DMS153 (cell line): Measurements from ENCODE around the gene DPYSL3.

Experiments used
- DNase-seq: peaks from one replicate; lab custom pipeline; 2025; lab: John Stamatoyannopoulos, UW

The DPYSL3 gene

DNA sequence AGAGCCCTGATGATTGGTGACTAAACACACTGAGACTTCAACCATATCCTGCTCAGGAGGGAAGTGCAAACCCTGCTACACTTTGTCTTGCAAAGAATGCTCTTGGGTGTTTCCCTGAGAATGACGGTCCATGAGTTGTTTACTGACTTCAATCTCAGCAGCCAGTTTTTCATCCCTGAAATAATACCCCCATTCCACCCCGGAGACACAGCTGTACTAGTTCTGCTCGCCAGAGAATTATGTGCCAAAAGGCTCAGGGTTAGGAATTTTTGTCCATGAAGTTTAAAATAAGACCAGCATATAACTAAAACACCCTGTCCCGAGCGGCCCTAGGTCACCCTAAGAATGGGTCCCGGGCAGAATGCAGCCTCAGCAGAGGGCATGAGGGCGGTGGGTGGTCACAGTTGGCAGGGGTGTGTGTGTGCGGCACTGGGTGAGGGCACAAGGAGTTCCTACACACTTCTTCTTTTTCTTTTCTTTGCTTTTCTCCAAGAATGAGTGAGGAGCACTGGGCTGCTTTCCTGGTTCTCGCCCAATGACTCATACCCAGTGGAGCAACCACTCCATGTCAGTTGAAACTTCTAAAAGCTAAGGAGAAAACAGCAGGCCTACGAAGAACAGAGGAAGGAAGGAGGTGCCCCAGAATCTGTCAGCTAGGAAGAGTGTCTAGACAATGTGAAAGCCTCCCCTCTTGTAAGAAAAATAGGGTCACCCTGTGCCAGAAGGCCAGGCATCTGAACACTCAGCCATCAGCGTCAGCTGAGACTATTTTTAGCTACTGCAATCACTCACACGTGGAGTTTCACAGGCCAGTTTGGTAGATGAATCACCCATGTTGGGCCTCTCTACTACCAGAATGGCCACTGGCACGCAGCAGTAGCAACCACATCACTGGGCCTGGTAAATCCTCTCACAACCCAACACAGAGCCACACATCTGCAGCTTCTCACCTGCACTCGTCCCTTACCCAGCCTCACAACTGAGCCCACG is 105.9 kb downstream of the DPYSL3 start:
- no peak for DNase-seq

DNA sequence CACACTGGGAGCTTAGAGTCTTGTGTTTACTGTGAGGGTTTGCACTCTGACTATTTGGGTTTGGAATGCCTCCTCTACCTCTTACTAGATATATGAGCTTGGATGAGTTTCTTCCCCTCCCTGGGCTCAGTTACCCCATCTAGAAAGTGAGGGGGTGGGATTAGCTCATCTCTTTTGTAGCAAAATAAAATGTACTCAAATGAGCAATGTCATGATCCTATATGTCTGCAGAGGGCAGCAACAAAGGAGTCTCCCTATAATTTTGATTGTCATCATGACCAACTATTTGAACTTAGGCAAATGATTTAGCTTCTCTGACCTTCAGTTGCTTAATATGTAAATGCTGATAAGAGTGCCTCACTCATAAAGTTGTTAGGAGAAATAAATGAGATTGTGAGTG is 109.0 kb downstream of the DPYSL3 start:
- no peak for DNase-seq

- DNase-seq, result no peak
Observed at GRCh38 chr5:147400126-147400809, 109.6 kb downstream of the DPYSL3 start.

DNA sequence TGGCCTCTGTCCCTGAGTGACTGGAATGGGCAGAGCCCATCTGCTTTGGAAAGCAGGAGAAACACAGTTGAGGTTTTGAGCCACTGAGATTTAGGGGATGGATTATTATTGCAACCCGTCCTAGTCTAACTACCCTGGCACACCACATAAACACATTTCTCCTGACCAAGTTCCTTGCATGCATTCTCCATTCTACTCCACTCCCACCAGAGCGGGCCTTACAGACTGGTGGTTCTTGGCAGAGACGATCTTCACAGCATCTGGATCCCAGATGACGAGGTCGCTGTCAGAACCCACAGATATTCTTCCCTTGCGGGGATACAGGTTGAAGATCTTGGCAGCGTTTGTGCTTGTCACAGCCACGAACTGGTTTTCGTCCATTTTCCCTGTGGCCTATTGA is 111.0 kb downstream of the DPYSL3 start:
- DNase-seq, result no peak

DNA sequence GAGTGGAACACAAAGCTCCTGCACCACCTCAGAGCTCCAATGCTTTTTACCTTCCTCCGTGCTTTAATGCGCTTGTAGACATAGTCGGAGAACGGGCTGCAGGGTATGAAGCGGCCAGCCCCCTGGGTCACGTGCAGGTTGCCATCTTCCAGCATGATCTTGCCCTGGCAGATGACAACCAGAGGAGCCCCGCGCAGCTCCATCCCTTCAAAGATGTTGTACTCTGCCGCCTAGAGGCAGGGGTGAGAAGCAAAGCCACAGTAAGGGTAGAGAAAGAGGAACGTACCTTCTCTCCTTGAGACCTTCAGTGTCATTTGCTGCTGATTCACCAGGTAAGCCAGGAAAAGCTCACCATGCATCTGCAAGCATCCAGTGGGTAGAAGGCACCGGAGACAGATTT is 112.3 kb downstream of the DPYSL3 start:
- no peak for DNase-seq

- DNase-seq, result no peak
Observed at GRCh38 chr5:147396070-147396823, 113.6 kb downstream of the DPYSL3 start.

GRCh38 chr5:147393874-147394672 is 115.8 kb downstream of the DPYSL3 start:
- no peak for DNase-seq

GRCh38 chr5:147391781-147392180 is 118.1 kb downstream of the DPYSL3 start:
- no peak for DNase-seq

- DNase-seq, result no peak
Observed at GRCh38 chr5:147390654-147391225, 119.1 kb downstream of the DPYSL3 start.

- DNase-seq, result no peak
Observed at GRCh38 chr5:147388184-147389108, 121.4 kb downstream of the DPYSL3 start.

DNA sequence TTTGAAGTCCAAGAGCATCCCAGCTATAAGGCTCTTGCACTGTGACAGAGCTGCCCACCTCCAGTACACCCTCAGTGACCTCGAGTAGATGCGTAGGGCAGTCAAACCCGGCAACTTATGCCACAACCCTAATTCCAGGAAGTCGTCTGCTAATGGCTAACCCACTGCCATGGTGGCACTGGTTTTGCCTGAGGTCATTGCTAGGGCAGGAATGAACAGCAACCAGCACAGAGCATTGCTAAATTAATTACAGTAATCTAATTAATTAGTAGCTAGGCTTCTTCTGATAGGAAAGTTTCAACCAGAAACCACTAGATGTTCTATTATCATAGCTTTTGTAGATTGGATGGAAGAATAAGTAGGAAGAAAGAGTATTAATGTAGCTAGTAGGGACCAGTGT is 122.8 kb downstream of the DPYSL3 start:
- no peak for DNase-seq

GRCh38 chr5:147384346-147385193 is 125.3 kb downstream of the DPYSL3 start:
- DNase-seq, result no peak

DNA sequence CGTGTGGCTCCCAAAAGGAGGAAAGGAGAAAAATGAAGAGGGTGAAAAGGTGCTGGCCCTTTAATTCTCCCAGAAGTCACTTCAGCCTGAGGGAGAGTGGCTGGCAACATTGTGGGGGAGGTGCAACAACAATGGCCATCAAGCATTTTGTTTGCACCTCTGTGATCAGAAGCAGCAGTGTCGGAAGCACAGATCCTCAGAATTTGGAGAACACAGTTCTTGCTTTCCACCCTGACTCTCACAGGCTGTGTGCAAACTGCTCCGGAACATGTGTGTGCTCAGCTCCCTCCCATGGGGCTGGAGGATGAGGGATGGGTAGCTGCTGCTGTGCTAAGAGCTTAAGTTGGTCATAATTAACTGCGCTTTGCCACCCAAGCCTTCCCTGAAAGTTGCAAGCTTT is 127.1 kb downstream of the DPYSL3 start:
- DNase-seq, result no peak

GRCh38 chr5:147381555-147381954 is 128.3 kb downstream of the DPYSL3 start:
- DNase-seq, result no peak

DNA sequence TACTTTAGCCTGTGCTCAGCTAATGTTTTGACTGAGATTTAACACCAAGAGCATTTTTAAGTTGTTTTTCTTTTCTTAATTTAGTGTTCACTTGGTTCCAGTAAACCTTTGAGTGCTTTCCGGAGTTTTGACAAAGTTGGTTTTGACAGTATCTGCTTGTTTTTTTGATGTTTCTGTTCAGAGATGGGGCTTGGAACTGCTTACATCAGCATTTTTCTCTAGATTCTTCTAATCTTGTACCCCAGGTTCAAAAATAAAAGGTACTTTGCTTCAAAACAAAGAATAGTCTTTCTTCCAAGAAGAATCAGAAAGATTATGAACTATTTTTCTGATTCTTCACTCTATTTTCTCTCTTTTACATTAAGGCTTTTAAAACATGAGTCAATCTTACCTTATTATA is 132.2 kb downstream of the DPYSL3 start:
- no peak for DNase-seq

DNA sequence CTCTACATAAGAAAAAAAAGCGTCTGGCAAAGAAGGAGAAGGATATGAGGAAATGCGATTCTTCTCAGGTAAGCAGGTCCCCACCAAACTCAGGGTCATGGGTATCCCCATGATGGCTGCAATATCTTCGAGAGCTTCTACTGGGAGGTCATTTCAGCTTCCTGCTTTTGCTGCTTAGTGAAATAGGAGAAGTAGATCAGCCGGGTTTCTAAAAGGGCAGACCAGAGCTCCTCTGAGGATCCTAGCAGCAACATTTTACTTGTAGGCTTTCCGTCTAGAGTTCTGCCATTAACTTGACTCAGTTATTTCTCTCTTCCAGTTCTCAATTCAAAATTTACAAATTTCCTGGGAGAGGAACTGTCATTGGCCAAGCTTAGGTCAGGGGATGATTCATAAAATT is 134.7 kb downstream of the DPYSL3 start:
- no peak for DNase-seq

DNA sequence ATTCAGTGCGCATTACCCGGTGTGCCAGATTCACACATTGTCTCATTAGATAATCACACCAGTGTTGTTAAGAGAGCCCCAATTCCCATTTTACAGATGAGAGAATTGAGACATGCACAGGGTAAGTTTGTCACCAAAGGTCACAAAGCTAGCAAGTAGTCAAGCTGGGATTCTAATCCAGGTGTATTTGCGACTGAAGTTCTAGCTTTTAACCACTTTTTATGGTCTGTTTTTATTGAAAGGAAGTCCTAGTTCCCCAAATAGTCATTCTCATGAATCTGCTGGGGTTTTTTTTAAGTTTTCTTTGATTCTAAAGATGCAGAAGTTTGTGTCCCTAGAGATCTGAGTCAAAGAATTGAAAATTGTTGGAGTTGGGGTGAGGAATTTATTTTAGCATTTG is 136.5 kb downstream of the DPYSL3 start:
- DNase-seq, result no peak

- DNase-seq, result no peak
Observed at GRCh38 chr5:147372191-147372590, 137.7 kb downstream of the DPYSL3 start.

DNA sequence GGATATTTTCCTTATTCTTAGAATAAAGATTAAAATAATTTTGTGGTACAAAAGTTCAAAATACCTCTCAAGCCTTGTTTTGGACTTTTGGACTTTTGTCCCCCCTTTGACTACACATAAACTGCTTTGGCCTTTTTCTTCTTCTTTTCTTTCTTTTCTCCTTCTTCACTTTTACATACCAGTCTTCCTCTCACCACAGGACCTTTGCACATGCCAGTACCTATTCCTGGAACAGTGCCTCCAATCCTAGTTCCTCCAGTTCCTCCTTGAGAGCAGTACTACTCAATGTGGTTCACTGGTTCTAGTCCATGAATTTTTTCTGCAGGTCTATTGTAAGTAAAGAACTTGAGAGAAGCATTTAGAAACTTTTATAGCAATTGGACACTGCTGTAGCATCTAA is 138.6 kb downstream of the DPYSL3 start:
- no peak for DNase-seq
